LoVo (cell line): Measurements from ENCODE around the gene MYH3.
A peak's percentile ranks its signal among the peaks of the same experiment; 100 is the strongest.
"Not testable (repeated sequence)": the region's sequence is repeated elsewhere in the genome, so short reads cannot be mapped to it uniquely, and the experiment has no call there.

Source experiments
- DNase-seq: peaks from one replicate; pipeline ENCODE4 v3.0.0-alpha.2; 2016; ENCODE audit warnings: low spot score

Gene MYH3

GRCh38 chr17:10657148-10657547, at the start of gene MYH3:
Gene MYH3 (minus strand): TSS chr17:10657309. CDS start chr17:10655064, 2,245 bp downstream.
- DNase-seq, result no peak

- no peak for DNase-seq
Observed at GRCh38 chr17:10705727-10706126, 48.6 kb upstream of the MYH3 start.

- no peak for DNase-seq
Observed at GRCh38 chr17:10702574-10702973, 45.5 kb upstream of the MYH3 start.

- DNase-seq, result no peak
Observed at GRCh38 chr17:10699856-10700255, 42.7 kb upstream of the MYH3 start.

GRCh38 chr17:10698096-10698818, 41.1 kb upstream of the MYH3 start:
- no peak for DNase-seq

GRCh38 chr17:10697092-10698081, 40.3 kb upstream of the MYH3 start, which contains the start of the genes ADPRM and SCO1:
Gene ADPRM (plus strand): TSS chr17:10697594. CDS start chr17:10704927, 7,333 bp downstream.
Gene SCO1 (minus strand): TSS chr17:10697533. CDS start chr17:10697507, 26 bp downstream.
- DNase-seq, result peak; percentile 91

- not testable (repeated sequence) for DNase-seq
Observed at GRCh38 chr17:10695875-10696407, 38.8 kb upstream of the MYH3 start.

- DNase-seq, result no peak
Observed at GRCh38 chr17:10687499-10687898, 30.4 kb upstream of the MYH3 start.

- no peak for DNase-seq
Observed at GRCh38 chr17:10683853-10684252, 26.7 kb upstream of the MYH3 start.

GRCh38 chr17:10681866-10682446, 24.8 kb upstream of the MYH3 start:
- DNase-seq, result no peak

- DNase-seq, result no peak
Observed at GRCh38 chr17:10674704-10675103, 17.6 kb upstream of the MYH3 start.

- DNase-seq, result no peak
Observed at GRCh38 chr17:10673312-10673711, 16.2 kb upstream of the MYH3 start.

GRCh38 chr17:10668775-10669174, 11.7 kb upstream of the MYH3 start:
- DNase-seq, result no peak

- DNase-seq, result no peak
Observed at GRCh38 chr17:10666906-10667305, 9.8 kb upstream of the MYH3 start.

- no peak for DNase-seq
Observed at GRCh38 chr17:10664571-10664970, 7.5 kb upstream of the MYH3 start.

- no peak for DNase-seq
Observed at GRCh38 chr17:10663231-10663630, 6.1 kb upstream of the MYH3 start.

- no peak for DNase-seq
Observed at GRCh38 chr17:10661437-10661836, 4.3 kb upstream of the MYH3 start.

GRCh38 chr17:10657879-10658278, 770 bp upstream of the MYH3 start:
- DNase-seq, result no peak

GRCh38 chr17:10653987-10654386, 3.1 kb downstream of the MYH3 start:
- no peak for DNase-seq

GRCh38 chr17:10652984-10653659, 4.0 kb downstream of the MYH3 start:
- no peak for DNase-seq

GRCh38 chr17:10651927-10652326, 5.2 kb downstream of the MYH3 start:
- no peak for DNase-seq

- no peak for DNase-seq
Observed at GRCh38 chr17:10649602-10650001, 7.5 kb downstream of the MYH3 start.
